NCI-H748 (cell line): ENCODE results near the gene DGKA.
"Not testable (repeated sequence)": the region's sequence is repeated elsewhere in the genome, so short reads cannot be mapped to it uniquely, and the experiment has no call there.

Experiments used
- DNase-seq: peaks from one replicate; lab custom pipeline; 2025; ENCODE audit not compliant: unreplicated experiment; lab: John Stamatoyannopoulos, UW

Gene DGKA

DNA sequence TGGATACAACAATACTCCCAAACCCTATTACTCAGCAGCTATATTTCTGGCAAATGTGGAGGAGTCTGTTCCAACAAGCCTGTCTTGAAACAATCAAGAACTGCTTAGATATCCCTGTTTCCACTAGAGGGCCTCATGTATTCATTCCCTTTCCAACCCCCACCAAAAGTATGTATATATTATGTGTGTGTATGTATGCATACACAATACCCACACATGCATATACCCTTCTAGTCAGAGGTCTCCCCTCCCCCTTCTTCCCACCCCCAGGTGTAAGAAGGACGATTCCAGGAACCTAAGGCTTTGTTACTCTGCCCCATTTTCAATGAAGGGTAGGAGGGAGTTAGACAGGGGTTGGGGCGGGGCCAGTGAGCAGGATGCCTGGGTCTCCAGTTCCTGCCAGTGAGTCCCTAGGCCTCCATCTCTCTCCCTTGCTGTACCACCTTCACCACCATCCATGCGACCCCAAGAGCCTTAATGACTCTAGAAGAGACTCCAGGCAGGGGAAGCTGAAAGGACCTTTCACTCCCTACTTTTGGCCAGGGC is at the start of gene DGKA:
Gene DGKA (plus strand): TSS at position 392 of the 546 bp plus-strand sequence. CDS start 5,342 bp downstream, outside the sequence.
- DNase-seq: peak; percentile 71

DNA sequence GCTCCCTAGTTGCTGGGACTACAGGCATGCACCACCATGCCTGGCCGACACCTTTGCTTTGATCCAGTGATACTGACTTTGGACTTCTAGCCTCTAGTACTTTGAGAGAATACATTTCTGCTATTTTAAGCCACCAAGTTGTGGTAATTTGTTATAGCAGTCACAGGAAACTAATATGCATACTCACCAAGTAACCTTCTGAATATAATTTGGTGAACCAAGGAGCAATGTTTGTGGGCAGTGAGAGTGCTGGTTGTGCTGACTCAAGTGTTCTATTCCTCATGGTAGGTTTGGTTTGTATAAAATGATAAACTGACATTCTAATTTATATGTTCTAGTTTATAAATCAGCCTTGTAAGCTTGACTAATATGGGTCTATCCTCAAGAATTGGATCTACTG is 45.8 kb upstream of the DGKA start:
- DNase-seq: no peak

DNA sequence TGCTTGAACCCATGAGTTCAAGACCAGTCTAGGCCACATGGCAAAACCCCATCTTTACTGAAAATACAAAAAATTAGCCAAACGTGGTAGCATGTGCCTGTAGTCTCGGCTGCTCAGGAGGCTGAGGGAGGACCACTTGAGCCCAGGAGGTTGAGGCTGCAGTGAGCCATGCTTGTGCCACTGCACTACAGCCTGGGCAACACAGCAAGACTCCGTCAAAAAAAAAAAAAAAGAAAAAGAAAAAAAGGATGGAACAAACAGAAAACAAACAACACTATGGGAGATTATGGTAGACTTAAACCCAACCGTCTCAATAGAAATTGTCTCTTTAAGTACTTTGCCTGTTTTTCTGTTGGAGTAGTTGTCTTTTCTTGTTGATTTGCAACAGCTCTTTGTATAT is 39.7 kb upstream of the DGKA start:
- no peak for DNase-seq

- DNase-seq: no peak
Observed at GRCh38 chr12:55893723-55894122, 37.2 kb upstream of the DGKA start.

DNA sequence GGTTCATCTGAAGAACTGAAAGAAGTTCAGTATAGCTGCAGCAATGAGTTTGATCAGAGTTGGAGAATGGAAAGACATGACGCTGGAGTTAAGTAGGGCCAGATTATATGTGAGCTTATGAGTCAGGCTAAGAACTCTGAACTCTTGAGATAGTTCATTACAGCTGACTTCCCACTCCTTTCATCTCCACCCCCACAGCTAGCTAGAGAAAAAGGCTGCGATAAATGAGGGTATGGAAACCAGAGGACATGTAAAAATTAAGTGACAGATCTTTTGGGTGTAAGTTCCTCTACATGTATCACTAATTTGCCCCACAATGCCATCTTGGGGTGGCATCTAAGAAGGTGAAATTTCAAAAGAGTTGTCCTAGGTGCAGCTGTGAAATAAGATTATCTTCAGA is 31.9 kb upstream of the DGKA start:
- no peak for DNase-seq

DNA sequence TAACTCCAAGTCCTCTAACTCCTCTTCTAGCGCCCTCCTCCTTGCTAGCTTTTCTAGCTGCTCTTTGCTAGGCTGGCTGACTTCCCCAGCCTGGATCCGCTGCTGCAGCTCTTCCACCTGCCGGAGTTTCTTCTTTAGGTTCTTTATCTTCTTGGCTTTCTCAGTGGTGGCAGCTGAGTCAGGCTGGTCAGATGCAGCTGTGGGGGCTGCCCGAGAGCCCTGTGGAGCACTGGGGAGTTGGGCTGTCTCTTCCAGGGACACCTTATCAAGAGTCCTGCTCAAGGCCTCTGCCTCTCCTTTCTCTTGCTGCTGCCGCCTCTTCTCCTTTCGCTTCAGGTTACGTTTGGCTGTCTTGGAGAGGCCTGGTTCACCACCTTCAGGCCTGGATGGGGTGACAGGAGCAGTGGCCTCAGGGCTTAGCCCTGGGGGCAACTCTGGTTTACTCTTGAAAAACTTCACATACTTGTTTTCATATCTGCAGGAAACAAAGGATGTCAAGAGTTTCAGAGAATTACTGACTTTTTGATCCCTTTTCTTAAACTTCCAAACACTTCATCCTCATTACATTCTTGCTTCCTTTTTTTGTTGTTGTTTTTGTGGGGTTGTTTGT is 29.0 kb upstream of the DGKA start:
- no peak for DNase-seq

- no peak for DNase-seq
Observed at GRCh38 chr12:55906056-55906455, 24.9 kb upstream of the DGKA start.

- DNase-seq: no peak
Observed at GRCh38 chr12:55908726-55909512, 22.0 kb upstream of the DGKA start.

- no peak for DNase-seq
Observed at GRCh38 chr12:55909513-55909884, 21.5 kb upstream of the DGKA start.

DNA sequence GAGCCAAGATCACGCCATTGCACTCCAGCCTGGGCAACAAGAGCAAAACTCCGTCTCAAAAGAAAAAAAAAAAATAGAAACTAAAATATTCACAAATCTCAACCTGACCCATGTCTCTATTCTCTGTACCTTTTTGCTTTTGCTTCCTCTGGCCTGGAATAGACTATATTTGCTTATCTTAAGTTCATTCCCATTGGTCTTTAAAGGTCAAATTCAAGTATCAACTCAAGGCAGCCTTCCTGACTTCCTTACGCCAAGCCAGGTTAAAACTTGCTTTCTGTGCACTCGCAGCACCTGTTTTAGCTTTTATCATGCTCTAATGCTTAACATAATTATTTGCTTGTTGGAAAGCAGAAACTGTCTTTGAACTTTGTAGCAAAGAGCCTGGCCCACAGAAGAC is 18.1 kb upstream of the DGKA start:
- DNase-seq: no peak

- DNase-seq: no peak
Observed at GRCh38 chr12:55915482-55915859, 15.5 kb upstream of the DGKA start.

DNA sequence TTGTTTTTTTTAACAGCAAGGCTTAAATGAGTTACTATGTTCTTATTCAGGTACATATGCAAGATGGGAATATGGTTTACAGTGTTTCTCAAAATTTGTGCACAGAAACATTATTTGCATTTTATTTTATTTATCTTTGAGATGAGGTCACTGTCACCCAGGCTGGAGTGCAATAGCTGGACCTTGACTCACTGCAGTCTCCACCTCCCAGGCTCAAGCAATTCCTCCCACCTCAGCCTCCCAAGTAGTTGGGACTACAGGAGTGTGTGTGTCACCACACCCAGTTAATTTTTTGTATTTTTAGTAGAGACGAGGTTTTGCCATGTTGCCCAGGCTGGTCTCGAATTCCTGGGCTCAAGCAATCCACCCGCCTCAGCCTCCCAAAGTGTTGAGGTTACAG is 11.9 kb upstream of the DGKA start:
- DNase-seq: not testable (repeated sequence)

GRCh38 chr12:55922126-55922525 is 8.8 kb upstream of the DGKA start:
- DNase-seq: no peak

GRCh38 chr12:55923648-55924047 is 7.3 kb upstream of the DGKA start:
- DNase-seq: not testable (repeated sequence)

GRCh38 chr12:55925371-55925770 is 5.6 kb upstream of the DGKA start:
- DNase-seq: no peak

DNA sequence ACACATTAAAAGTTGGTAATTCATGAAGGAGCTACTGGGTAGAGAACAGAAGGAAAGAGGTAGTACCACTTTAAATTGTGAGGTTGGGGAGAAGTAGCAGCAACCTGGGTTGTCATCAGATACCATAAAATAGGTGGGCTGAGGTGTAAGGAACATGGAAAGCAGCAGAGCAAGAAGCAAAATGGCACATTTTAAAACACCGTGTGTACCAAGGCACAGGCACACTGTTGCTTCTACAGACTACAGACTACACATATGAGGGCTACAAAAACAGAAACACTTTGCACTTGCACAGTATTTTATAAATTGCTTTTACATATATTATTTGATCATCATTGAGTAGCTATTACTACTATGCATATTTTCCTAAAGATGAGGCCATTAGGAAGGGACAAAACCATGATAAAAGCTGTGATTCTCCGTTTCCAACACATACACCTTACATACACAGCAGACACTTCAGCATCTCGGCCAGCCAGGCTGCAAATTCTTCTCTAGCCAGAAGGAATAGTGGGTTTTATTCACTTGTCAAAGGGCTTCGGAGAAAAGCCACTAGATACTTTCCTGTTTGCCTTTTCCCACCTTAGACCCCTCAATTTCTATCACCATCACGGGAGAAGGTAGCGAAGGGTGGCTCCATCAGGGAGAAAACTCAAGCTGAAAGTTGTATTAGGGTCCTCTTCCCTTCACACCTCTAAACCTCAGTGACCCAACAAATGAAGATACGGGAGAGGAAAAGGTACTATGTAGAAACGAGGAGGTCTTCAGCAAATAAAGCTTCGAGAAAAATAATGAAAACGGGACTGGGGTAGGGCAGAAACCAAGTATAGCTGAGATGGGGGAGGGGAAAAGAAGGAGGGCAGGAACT is 4.9 kb upstream of the DGKA start:
- DNase-seq: no peak

DNA sequence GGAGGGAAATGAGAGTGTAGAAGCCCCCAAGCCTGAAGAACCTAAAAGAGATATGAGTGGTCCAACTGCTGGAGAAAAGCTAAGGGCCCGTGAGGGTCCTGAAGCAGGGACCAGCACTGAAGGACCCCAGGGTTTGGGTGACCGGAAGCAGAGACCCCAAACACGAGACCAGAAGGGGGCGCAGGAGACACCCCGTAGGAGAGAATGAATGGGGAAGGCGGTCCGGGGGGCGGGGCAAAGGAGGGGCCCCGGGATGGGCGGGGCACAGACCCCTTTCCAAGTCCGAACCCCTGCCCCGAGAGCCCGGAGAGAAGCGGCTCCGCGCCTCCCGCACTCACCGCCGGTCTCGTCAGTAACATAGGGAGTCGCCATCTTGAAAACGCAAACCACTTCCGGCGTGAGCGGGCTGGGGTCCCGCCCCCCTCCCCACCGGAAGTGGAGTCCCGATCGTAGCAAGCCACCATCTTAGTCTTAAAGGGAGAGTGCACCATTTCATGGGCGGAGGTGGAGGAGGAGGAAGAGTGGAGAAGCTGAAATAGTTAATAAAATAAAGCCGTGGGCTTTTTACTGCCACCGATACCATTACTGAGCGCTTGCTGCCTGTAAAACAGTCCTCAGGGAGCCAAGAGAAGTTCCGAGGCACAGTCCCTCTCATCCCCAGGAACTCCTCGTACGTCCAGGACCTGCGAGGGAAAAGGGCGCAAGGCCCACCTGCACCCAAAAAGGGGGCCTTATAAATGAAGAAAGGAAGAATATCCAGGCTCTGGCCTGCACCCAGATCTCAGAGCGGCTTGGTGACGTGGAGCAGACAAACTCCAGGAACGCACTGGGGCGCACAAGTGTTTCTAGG is 4.0 kb upstream of the DGKA start:
- peak; percentile 93 for DNase-seq

- peak; percentile 73 for DNase-seq
Observed at GRCh38 chr12:55927588-55928502, 3.1 kb upstream of the DGKA start, which contains the start of gene PYM1. TSS of gene PYM1 (minus strand) at chr12:55927894. CDS start at chr12:55927761, 133 bp downstream.

DNA sequence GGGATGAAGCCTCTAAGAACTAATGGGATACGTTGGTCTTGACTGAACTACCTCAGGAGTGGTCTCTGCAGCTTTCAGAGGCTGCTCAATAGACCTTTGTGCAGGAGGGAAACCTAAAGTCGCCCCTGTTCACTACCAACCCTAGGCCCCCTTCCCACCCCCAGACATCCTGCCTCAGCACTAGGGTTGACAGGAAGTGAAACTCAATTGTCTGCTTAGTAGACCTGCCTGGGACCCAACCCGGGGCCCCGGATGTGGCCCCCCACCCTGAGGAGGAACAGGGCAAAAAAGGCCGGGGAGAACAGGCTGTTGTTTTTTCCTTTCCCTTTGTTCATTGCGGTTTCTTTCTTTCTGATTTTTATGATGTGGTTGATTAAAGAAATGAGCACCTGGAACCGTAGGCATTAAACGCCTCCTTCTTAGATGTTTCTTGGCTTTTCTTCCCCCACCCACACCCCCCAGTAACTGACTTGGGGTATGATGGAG is 1.6 kb upstream of the DGKA start:
- no peak for DNase-seq
